GM19240 (cell line): ENCODE data around the gene CLEC20A.

Source experiments
- DNase-seq: peaks from one replicate; pipeline ENCODE4 v3.0.0; 2011; ENCODE audit warnings: low spot score; ENCODE audit not compliant: insufficient read length

Gene CLEC20A

GRCh38 chr1:178500936-178501554, 4.3 kb upstream of the CLEC20A start:
- DNase-seq, result no peak

GRCh38 chr1:178500091-178500770, 3.5 kb upstream of the CLEC20A start:
- no peak for DNase-seq

- no peak for DNase-seq
Measured at GRCh38 chr1:178498896-178499675, 2.3 kb upstream of the CLEC20A start.

- no peak for DNase-seq
Measured at GRCh38 chr1:178497903-178498478, 1.2 kb upstream of the CLEC20A start.

- no peak for DNase-seq
Measured at GRCh38 chr1:178495741-178496409, 889 bp downstream of the CLEC20A start.

- DNase-seq, result no peak
Measured at GRCh38 chr1:178495158-178495557, 1.6 kb downstream of the CLEC20A start.

GRCh38 chr1:178494569-178494971, 2.2 kb downstream of the CLEC20A start:
- DNase-seq, result no peak

- DNase-seq, result no peak
Measured at GRCh38 chr1:178493301-178493741, 3.4 kb downstream of the CLEC20A start.

GRCh38 chr1:178492341-178492740, 4.4 kb downstream of the CLEC20A start:
- no peak for DNase-seq

GRCh38 chr1:178491721-178492120, 5.0 kb downstream of the CLEC20A start:
- DNase-seq, result no peak

- no peak for DNase-seq
Measured at GRCh38 chr1:178490967-178491366, 5.8 kb downstream of the CLEC20A start.

- DNase-seq, result no peak
Measured at GRCh38 chr1:178490136-178490535, 6.6 kb downstream of the CLEC20A start.

- DNase-seq, result no peak
Measured at GRCh38 chr1:178489399-178489798, 7.4 kb downstream of the CLEC20A start.

- DNase-seq, result no peak
Measured at GRCh38 chr1:178488393-178488792, 8.4 kb downstream of the CLEC20A start.

- no peak for DNase-seq
Measured at GRCh38 chr1:178487070-178487615, 9.6 kb downstream of the CLEC20A start.

GRCh38 chr1:178486100-178487069, 10.4 kb downstream of the CLEC20A start:
- no peak for DNase-seq

GRCh38 chr1:178485541-178485981, 11.2 kb downstream of the CLEC20A start:
- DNase-seq, result no peak

- no peak for DNase-seq
Measured at GRCh38 chr1:178484698-178485225, 12.0 kb downstream of the CLEC20A start.

- no peak for DNase-seq
Measured at GRCh38 chr1:178483251-178483957, 13.4 kb downstream of the CLEC20A start.
